GM19193 (cell line): ENCODE measurements around the gene RARRES1.

Experiments
- POLR2A ChIP-seq: IDR thresholded peaks from 4 replicates; pipeline ENCODE4 v1.6.1; 2011; ENCODE audit not compliant: insufficient read depth, insufficient read length; ENCODE audit errors: extremely low read depth

Gene RARRES1

GRCh38 chr3:158769952-158770740 is 37.9 kb upstream of the RARRES1 start:
- no peak for TF ChIP-seq POLR2A

- TF ChIP-seq POLR2A = no peak
Measured at GRCh38 chr3:158769549-158769948, 37.3 kb upstream of the RARRES1 start.

- no peak for TF ChIP-seq POLR2A
Measured at GRCh38 chr3:158768881-158769543, 36.8 kb upstream of the RARRES1 start.

GRCh38 chr3:158768361-158768787 is 36.1 kb upstream of the RARRES1 start:
- TF ChIP-seq POLR2A = no peak

GRCh38 chr3:158766364-158766763 is 34.1 kb upstream of the RARRES1 start:
- no peak for TF ChIP-seq POLR2A

GRCh38 chr3:158765518-158766205 is 33.4 kb upstream of the RARRES1 start:
- no peak for TF ChIP-seq POLR2A

GRCh38 chr3:158763421-158763820 is 31.2 kb upstream of the RARRES1 start:
- TF ChIP-seq POLR2A = no peak

GRCh38 chr3:158762701-158763100 is 30.4 kb upstream of the RARRES1 start:
- no peak for TF ChIP-seq POLR2A

GRCh38 chr3:158761350-158761749 is 29.1 kb upstream of the RARRES1 start:
- no peak for TF ChIP-seq POLR2A

GRCh38 chr3:158755421-158755820 is 23.2 kb upstream of the RARRES1 start:
- TF ChIP-seq POLR2A = no peak

GRCh38 chr3:158753854-158754253 is 21.6 kb upstream of the RARRES1 start:
- TF ChIP-seq POLR2A = no peak

- TF ChIP-seq POLR2A = no peak
Measured at GRCh38 chr3:158751316-158751715, 19.1 kb upstream of the RARRES1 start.

GRCh38 chr3:158750016-158750415 is 17.8 kb upstream of the RARRES1 start:
- no peak for TF ChIP-seq POLR2A

GRCh38 chr3:158749526-158749925 is 17.3 kb upstream of the RARRES1 start:
- TF ChIP-seq POLR2A = no peak

- TF ChIP-seq POLR2A = no peak
Measured at GRCh38 chr3:158748237-158748828, 16.1 kb upstream of the RARRES1 start.

GRCh38 chr3:158747417-158747816 is 15.2 kb upstream of the RARRES1 start:
- TF ChIP-seq POLR2A = no peak

- no peak for TF ChIP-seq POLR2A
Measured at GRCh38 chr3:158745551-158745950, 13.3 kb upstream of the RARRES1 start.
